ENCODE results near the gene DYRK1A. TPM values are rescaled to one million over a fixed set of nuclear protein-coding genes. Genes with fewer than 3 reads are reported as not detected.
"Not testable (repeated sequence)": the region's sequence is repeated elsewhere in the genome, so short reads cannot be mapped to it uniquely, and the experiment has no call there.

The DYRK1A gene
- total RNA-seq, 4 donors from 2014 or later = 42.0 to 137 (median 119) TPM

- no peak overlapping the region for H3K4me3 ChIP-seq
- intact Hi-C loops (cut with DNase I; ENCODE audit: low total_unique reads) = no loop called here
- no peaks in the 10 kb centered on the region for H3K27me3 ChIP-seq
- no peak for DNase-seq
- H3K36me3 ChIP-seq = no peaks in the 10 kb centered on the region
- no peaks in the 10 kb centered on the region for H3K4me1 ChIP-seq
- TF ChIP-seq CTCF (IDR thresholded peaks at IDR 0.05) (no peak), POLR2A (IDR thresholded peaks at IDR 0.05) (no peak)
- H3K9me3 ChIP-seq = no peaks in the 10 kb centered on the region
- no peak overlapping the region for H3K27ac ChIP-seq
Measured at GRCh38 chr21:37521658-37522057, 155.1 kb downstream of the DYRK1A start.

GRCh38 chr21:37522641-37523295 is 156.2 kb downstream of the DYRK1A start:
- DNase-seq = no peak
- no peak for TF ChIP-seq POLR2A (IDR thresholded peaks at IDR 0.05)
- no peak for TF ChIP-seq CTCF (IDR thresholded peaks at IDR 0.05)
- Histone ChIP-seq H3K36me3 (no peaks in the 10 kb centered on the region), H3K4me3 (no peak overlapping the region), H3K4me1 (no peaks in the 10 kb centered on the region), H3K27ac (no peak overlapping the region), H3K9me3 (no peaks in the 10 kb centered on the region), H3K27me3 (no peaks in the 10 kb centered on the region)
- intact Hi-C loops (cut with DNase I; ENCODE audit: low total_unique reads) = no loop called here

GRCh38 chr21:37524944-37525343 is 158.4 kb downstream of the DYRK1A start:
- H3K4me1 ChIP-seq; H3K9me3 ChIP-seq; H3K4me3 ChIP-seq; DNase-seq; H3K36me3 ChIP-seq; H3K27ac ChIP-seq; intact Hi-C loops (cut with DNase I; ENCODE audit: low total_unique reads); H3K27me3 ChIP-seq: not testable (repeated sequence)

- TF ChIP-seq CTCF (IDR thresholded peaks at IDR 0.05) (no peak), POLR2A (IDR thresholded peaks at IDR 0.05) (no peak)
Measured at GRCh38 chr21:37525810-37526209, 159.2 kb downstream of the DYRK1A start.

GRCh38 chr21:37527103-37527502 is 160.5 kb downstream of the DYRK1A start:
- Histone ChIP-seq H3K4me1 (no peaks in the 10 kb centered on the region), H3K27ac (no peak overlapping the region), H3K9me3 (no peaks in the 10 kb centered on the region), H3K27me3 (no peaks in the 10 kb centered on the region), H3K4me3 (no peak overlapping the region), H3K36me3 (no peaks in the 10 kb centered on the region)
- no peak for TF ChIP-seq POLR2A (IDR thresholded peaks at IDR 0.05)
- TF ChIP-seq CTCF (IDR thresholded peaks at IDR 0.05) = no peak
- DNase-seq = no peak
- intact Hi-C loops (cut with DNase I; ENCODE audit: low total_unique reads) = no loop called here

More at GRCh38 chr21:37525810-37526209, 159.2 kb downstream of the DYRK1A start:
- Histone ChIP-seq H3K9me3 (no peaks in the 10 kb centered on the region), H3K27me3 (no peaks in the 10 kb centered on the region), H3K4me3 (no peak overlapping the region), H3K36me3 (no peaks in the 10 kb centered on the region), H3K27ac (no peak overlapping the region), H3K4me1 (no peaks in the 10 kb centered on the region)
- intact Hi-C loops (cut with DNase I; ENCODE audit: low total_unique reads) = no loop called here
- no peak for DNase-seq

GRCh38 chr21:37527716-37528115 is 161.1 kb downstream of the DYRK1A start:
- Histone ChIP-seq H3K4me3 (no peak overlapping the region), H3K36me3 (no peaks in the 10 kb centered on the region), H3K9me3 (no peaks in the 10 kb centered on the region), H3K4me1 (no peaks in the 10 kb centered on the region), H3K27me3 (no peaks in the 10 kb centered on the region), H3K27ac (no peak overlapping the region)
- TF ChIP-seq POLR2A (IDR thresholded peaks at IDR 0.05) = no peak
- no peak for TF ChIP-seq CTCF (IDR thresholded peaks at IDR 0.05)
- DNase-seq = no peak
- intact Hi-C loops (cut with DNase I; ENCODE audit: low total_unique reads) = no loop called here

Data from uterus (tissue), 4 donors.